Cardiac muscle cell (in vitro differentiated cells and primary cell): ENCODE measurements around the gene SPOCK2. TPM values are rescaled to one million over a fixed set of nuclear protein-coding genes. Genes with fewer than 3 reads are reported as not detected.
"Not testable (repeated sequence)": the region's sequence is repeated elsewhere in the genome, so short reads cannot be mapped to it uniquely, and the experiment has no call there.

Experiments used
- DNase-seq, 2 donors: peaks; one replicate each; pipeline versions ENCODE4 v3.0.0 to v3.0.0-alpha.2; 2010 to 2017; ENCODE audit warnings: low read depth in 1 of 2, low spot score in 1 of 2
- H3K27ac ChIP-seq: fragments of 200-600 bp; sonication (generic); 2 replicates; pipeline ENCODE4 v1.5.1; 2016
- H3K27me3 ChIP-seq: fragments of 200-600 bp; sonication (generic); 2 replicates; pipeline ENCODE4 v1.6.0; 2016; ENCODE audit warnings: control low read depth
- H3K36me3 ChIP-seq: fragments of 200-600 bp; sonication (generic); 2 replicates; pipeline ENCODE4 v1.5.1; 2016; ENCODE audit warnings: control low read depth
- H3K4me1 ChIP-seq: fragments of 200-600 bp; sonication (generic); 2 replicates; pipeline ENCODE4 v1.8.1; 2017; ENCODE audit warnings: low read depth, mild to moderate bottlenecking, mixed run types
- H3K4me3 ChIP-seq: fragments of 200-600 bp; sonication (generic); 2 replicates; pipeline ENCODE4 v1.5.1; 2016; ENCODE audit warnings: mild to moderate bottlenecking
- H3K9me3 ChIP-seq: fragments of 200-600 bp; sonication (generic); 2 replicates; pipeline ENCODE4 v1.5.1; 2017; ENCODE audit warnings: low read depth, mild to moderate bottlenecking, control low read depth
- polyA plus RNA-seq: library from polyadenylated mRNA; unstranded; fragments of >200 nt; fragmentation: Nextera tagmentation; extraction: Ambion mirVana; gene quantifications from 2 replicates; pipeline ENCODE4 v1.2.1, GENCODE V29; 2016
- total RNA-seq: library from RNA; depleted of rRNA; stranded (reverse); fragments of >200 nt; gene quantifications from 2 replicates; pipeline ENCODE4 v1.2.3, GENCODE V29; 2016
- TF ChIP-seq, protein P1 (sequence below): IDR thresholded peaks from 2 replicates; pipeline ENCODE4 v1.5.1; 2012; ENCODE audit warnings: low read depth, mild to moderate bottlenecking, low read length

SPOCK2 gene
- total and polyA plus RNA-seq, 2 experiments from 2014 or later = 3.9 to 5.0 TPM

DNA sequence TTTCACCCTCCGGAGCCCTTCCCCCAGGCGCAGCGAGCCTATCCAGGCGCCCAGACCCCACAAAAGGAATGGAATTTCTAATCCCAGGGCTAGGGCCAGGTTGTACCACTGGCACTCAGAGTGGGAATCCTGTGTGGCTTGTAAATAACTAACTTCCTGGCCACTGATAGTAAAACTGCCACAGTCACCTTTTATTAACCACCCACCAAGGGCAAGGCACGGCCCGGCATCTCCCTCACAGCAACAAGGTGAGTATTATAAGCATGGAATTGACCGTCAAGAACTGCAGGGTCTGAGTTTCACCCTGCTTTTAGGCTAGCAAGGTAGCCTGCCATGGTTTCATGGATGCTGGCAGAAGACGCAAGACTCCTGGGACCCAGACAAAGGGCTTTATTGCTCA, 51.1 kb downstream of the SPOCK2 start:
- Histone ChIP-seq H3K9me3 (no peaks in the 10 kb centered on the region), H3K4me3 (no peak overlapping the region), H3K27ac (no peak overlapping the region), H3K36me3 (no peaks in the 10 kb centered on the region), H3K27me3 (no peaks in the 10 kb centered on the region), H3K4me1 (no peaks in the 10 kb centered on the region)
- TF ChIP-seq, protein P1, sequence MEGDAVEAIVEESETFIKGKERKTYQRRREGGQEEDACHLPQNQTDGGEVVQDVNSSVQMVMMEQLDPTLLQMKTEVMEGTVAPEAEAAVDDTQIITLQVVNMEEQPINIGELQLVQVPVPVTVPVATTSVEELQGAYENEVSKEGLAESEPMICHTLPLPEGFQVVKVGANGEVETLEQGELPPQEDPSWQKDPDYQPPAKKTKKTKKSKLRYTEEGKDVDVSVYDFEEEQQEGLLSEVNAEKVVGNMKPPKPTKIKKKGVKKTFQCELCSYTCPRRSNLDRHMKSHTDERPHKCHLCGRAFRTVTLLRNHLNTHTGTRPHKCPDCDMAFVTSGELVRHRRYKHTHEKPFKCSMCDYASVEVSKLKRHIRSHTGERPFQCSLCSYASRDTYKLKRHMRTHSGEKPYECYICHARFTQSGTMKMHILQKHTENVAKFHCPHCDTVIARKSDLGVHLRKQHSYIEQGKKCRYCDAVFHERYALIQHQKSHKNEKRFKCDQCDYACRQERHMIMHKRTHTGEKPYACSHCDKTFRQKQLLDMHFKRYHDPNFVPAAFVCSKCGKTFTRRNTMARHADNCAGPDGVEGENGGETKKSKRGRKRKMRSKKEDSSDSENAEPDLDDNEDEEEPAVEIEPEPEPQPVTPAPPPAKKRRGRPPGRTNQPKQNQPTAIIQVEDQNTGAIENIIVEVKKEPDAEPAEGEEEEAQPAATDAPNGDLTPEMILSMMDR = no peak
- no peak for DNase-seq

DNA sequence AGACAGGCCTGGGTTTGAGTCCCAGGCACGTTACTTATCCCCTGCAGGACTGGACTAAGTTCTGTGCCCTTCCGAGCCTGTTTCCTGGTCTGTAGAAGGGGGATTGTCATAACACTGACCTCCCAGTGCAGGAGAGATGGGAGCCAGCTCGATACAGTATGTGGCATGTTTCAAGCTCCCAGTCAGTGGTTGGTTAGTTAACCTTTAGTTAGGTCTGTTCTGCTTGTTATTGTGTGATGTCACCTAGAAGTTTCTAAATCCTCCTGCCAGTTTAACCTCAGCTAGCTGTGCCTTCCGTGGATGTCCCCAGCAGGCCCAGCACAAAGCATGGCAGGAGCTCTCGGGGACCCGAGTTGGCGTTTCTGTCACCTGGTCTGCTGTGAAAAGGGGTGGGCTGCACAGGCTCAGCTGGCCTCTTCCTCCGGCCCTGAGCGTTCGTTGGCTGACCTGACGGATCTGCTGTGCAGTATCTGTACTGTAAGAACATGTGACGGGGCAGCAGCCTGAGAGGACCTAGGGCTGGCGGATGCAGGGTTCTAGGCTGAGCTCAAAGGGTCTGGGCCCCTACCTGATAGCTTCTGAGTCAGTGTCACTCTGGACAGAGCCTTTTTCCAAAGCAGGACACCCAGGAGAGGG, 53.0 kb downstream of the SPOCK2 start:
- no peak overlapping the region for H3K27ac ChIP-seq
- peak in 1 of 2 donors; percentile 17 for DNase-seq
- no peaks in the 10 kb centered on the region for H3K27me3 ChIP-seq
- TF ChIP-seq, protein P1 = no peak
- H3K4me3 ChIP-seq = no peak overlapping the region
- H3K4me1 ChIP-seq = no peaks in the 10 kb centered on the region
- H3K36me3 ChIP-seq = no peaks in the 10 kb centered on the region
- no peaks in the 10 kb centered on the region for H3K9me3 ChIP-seq

DNA sequence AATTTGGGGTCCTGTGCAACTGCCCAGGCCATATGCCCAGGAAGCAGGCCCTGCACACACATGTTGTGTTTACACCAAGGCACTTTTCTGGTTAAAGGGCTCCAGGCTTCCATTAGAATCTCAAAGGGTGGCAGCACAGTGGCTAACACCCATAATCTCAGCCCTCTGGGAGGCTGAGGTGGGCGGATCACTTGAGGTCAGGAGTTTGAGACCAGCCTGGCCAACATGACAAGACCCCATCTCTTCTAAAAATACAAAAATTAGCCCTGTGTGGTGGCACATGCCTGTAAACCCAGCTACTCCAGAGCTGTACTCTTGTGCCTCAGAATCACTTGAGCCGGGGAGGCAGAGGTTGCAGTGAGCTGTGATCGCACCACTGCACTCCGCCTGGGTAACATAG, 53.6 kb downstream of the SPOCK2 start:
- DNase-seq = no peak
- H3K4me1 ChIP-seq = no peaks in the 10 kb centered on the region

DNA sequence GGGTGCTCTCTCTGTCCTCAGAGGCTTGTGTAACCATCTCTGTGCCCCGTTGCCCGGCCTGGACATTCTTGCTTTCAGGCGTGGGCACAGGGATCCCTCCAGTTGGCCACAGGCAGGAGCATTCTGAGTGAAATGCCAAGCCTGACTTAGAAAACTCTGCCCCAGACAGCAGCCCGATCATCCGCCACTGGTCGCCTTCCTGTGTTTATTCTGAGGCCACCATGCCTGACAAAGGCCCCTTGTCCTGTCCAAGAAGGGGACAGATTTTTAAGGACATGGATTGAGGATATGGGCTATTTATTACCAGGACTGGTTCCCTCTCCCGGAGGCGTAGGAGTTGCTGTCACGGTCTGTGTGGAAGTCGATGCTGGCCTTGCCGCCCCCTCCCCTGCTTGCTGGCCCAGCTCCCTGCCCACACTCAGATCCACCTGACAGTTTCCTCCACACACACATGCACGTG, 54.3 kb downstream of the SPOCK2 start:
- Histone ChIP-seq H3K27ac (no peak overlapping the region), H3K4me1 (no peaks in the 10 kb centered on the region), H3K4me3 (no peak overlapping the region), H3K27me3 (no peaks in the 10 kb centered on the region), H3K36me3 (no peaks in the 10 kb centered on the region), H3K9me3 (no peaks in the 10 kb centered on the region)
- no peak for DNase-seq
- TF ChIP-seq, protein P1 = no peak

More for the DNA sequence above, 53.6 kb downstream of the SPOCK2 start:
- Histone ChIP-seq H3K36me3 (no peaks in the 10 kb centered on the region), H3K4me3 (no peak overlapping the region), H3K27me3 (no peaks in the 10 kb centered on the region), H3K9me3 (no peaks in the 10 kb centered on the region), H3K27ac (no peak overlapping the region)
- TF ChIP-seq, protein P1 = no peak

DNA sequence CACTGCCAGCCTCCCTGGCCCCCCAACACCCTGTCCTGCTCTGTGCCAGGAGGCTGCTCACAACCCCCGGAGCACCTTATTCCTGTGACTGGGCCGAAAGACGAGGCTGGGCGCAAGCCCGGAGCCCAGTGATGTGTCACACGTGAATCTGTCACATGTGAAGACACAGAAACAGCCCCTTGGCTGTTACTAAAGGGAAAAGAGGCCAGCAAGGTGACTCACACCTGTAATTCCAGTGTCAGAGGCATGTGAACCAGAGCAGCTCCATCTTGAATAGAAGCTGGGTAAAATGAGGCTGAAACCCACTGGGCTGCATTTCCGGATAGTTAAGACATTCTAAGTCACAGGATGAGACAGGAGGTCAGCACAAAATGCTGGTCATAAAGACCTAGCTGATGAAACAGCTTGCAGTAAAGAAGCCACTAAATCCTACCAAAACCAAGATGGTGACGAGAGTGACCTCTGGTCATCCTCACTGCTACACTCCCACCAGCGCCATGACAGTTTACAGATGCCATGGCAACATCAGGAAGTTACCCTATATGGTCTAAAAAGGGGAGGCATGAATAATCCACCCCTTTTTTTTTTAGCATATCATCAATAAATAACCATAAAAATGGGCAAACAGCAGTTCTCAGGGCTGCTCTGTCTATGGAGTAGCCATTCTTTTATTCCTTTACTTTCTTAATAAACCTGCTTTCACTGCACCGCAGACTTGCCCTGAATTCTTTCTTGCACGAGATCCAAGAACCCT, 55.8 kb downstream of the SPOCK2 start:
- H3K27ac ChIP-seq, H3K27me3 ChIP-seq, H3K9me3 ChIP-seq, H3K4me3 ChIP-seq, DNase-seq, H3K36me3 ChIP-seq, H3K4me1 ChIP-seq: not testable (repeated sequence)

DNA sequence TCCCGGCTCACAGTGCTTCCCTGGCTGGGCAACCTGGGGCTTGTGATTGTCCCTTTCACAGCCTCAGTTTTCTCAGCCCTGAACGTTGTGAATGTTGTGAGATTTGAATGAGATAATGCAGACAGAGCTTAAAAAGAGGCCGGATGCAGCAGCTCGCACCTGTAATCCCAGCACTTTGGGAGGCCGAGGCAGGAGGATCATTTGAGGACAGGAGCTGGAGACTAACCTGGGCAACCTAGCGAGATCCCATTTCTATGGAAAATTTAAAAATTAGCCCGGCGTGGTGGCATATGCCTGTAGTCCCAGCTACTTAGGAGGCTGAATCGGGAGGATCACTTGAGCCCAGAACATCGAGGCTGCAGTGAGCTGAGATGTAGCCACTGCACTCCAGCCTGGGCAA, 56.6 kb downstream of the SPOCK2 start:
- no peaks in the 10 kb centered on the region for H3K36me3 ChIP-seq
- no peaks in the 10 kb centered on the region for H3K27me3 ChIP-seq
- H3K9me3 ChIP-seq = no peaks in the 10 kb centered on the region
- H3K4me3 ChIP-seq = no peak overlapping the region
- TF ChIP-seq, protein P1 = no peak
- no peaks in the 10 kb centered on the region for H3K4me1 ChIP-seq
- DNase-seq = no peak
- H3K27ac ChIP-seq = no peak overlapping the region
